Pancreas (tissue), 10 donors: Measurements from ENCODE around the gene PITPNB. TPM values are rescaled to one million over a fixed set of nuclear protein-coding genes. Genes with fewer than 3 reads are reported as not detected.

Experiments used
- ATAC-seq, 4 donors: fragments of 200-7000 bp; cut with Tn5 transposase; one replicate each; pipeline versions ENCODE4 v1.8.0 to v1.9.1; 2020; ENCODE audit warnings: mild to moderate bottlenecking in 4 of 4, moderate library complexity in 4 of 4
- DNase-seq, 6 donors: peaks; one replicate each; pipeline ENCODE4 v3.0.0-alpha.2; 2020
- FAIRE-seq: peaks from 2 replicates; lab custom pipeline; 2012; peaks lifted over from hg19 to GRCh38; lab: Jason Lieb, UNC
- H3K27ac ChIP-seq, 4 donors: fragments of 200-600 bp; sonication (generic); 1 replicate in 3 of 4; 2 replicates in 1 of 4; pipeline versions ENCODE4 v1.5.0 to v1.8.0; 2020
- H3K27me3 ChIP-seq, 4 donors: fragments of 200-600 bp; one replicate each; pipeline ENCODE4 v1.8.0; 2021
- H3K36me3 ChIP-seq, 3 donors: fragments of 200-600 bp; sonication (generic) in 1 of 3; one replicate each; pipeline versions ENCODE4 v1.5.0 to v1.8.0; 2020 to 2021
- H3K4me1 ChIP-seq, 3 donors: fragments of 200-600 bp; one replicate each; pipeline ENCODE4 v1.8.0; 2021
- H3K4me3 ChIP-seq, 4 donors: fragments of 200-600 bp; sonication (generic) in 2 of 4; one replicate each; pipeline versions ENCODE4 v1.5.0 to v1.8.0; 2020 to 2021
- H3K9me3 ChIP-seq, 4 donors: fragments of 200-600 bp; one replicate each; pipeline ENCODE4 v1.8.0; 2021
- CTCF ChIP-seq, 4 donors: fragments of 200-600 bp; sonication (generic) in 3 of 4; IDR thresholded peaks; one replicate each; pipeline versions ENCODE4 v1.5.0 to v1.8.0; 2021; ENCODE audit warnings: antibody characterized with exemption in 4 of 4
- whole genome bisulfite sequencing, 2 donors: extraction: QIAGEN DNeasy Blood & Tissue Kit; methylation state at CpG; one replicate each; pipeline ENCODE4 v1.1.7; 2013; 5-methylcytosine and 5-hydroxymethylcytosine counted together
- intact Hi-C, 3 donors: fragments of 100-400 bp; cut with DNase I; formaldehyde crosslinking; loops; one replicate each; pipeline versions ENCODE4 v1.11.1 to v1.14.2; 2022
- polyA plus RNA-seq, 2 donors: library from polyadenylated mRNA; stranded (reverse); fragments of 200-250 nt; gene quantifications; one replicate each; pipeline ENCODE4 v1.2.3, GENCODE V29; 2013
- total RNA-seq, 6 donors: library from RNA; stranded (reverse); fragmentation: NEBNext Ultra II Directional in 4 of 6; extraction: Animal tissue kit (Norgen Biotek cat#: 25700) in 4 of 6; gene quantifications; one replicate each; pipeline versions ENCODE4 v1.2.1 to v1.2.4, GENCODE V29; 2021 to 2023
- donor health status: healthy with polysubstance abuse.
- donor health status: DM: no; HTN: no; CAD: no; lungs with moderate emphysema.
- donor health status: DM: no; HTN: no; CAD: no.
- donor health status: control.
- donor health status: control.
- donor health status: Bipolar disorder and iron deficiency.
- donor health status: DM: yes; HTN: yes; CAD: no.
- donor health status: DM: no; HTN: no; CAD: no.
- donor health status: DM: no; HTN: no; CAD: no.
- donor health status: DM: yes; HTN: yes; CAD: no.

The PITPNB gene
- total and polyA plus RNA-seq, 8 donors, result 14.3 to 38.0 (median 26.2) TPM

- no peak overlapping the region for H3K27ac ChIP-seq
- no peak for ATAC-seq
- H3K36me3 ChIP-seq, result no peaks in the 10 kb centered on the region
Observed at GRCh38 chr22:27843441-27843840, 75.6 kb downstream of the PITPNB start.

GRCh38 chr22:27842669-27843431, 76.2 kb downstream of the PITPNB start:
- intact Hi-C loops, result no loop called here
- WGBS, 2 donors, result 64 to 68% methylated on average over 15 of the region's 15 CpGs
- Histone ChIP-seq H3K36me3 (no peaks in the 10 kb centered on the region), H3K4me3 (no peak overlapping the region), H3K9me3 (no peaks in the 10 kb centered on the region), H3K27ac (no peak overlapping the region), H3K4me1 (peaks cover 0 to 3% (median 0%) of the 10 kb centered on the region in 3 donors), H3K27me3 (no peaks in the 10 kb centered on the region)
- no peak for TF ChIP-seq CTCF (IDR thresholded peaks at IDR 0.05)
- ATAC-seq (peak in 3 of 4 donors; percentile 32 to 58 (median 53)), FAIRE-seq (no peak), DNase-seq (no peak)

More at GRCh38 chr22:27843441-27843840, 75.6 kb downstream of the PITPNB start:
- FAIRE-seq (no peak), DNase-seq (no peak)
- intact Hi-C loops, result no loop called here
- H3K27me3 ChIP-seq, result no peaks in the 10 kb centered on the region
- H3K9me3 ChIP-seq, result no peaks in the 10 kb centered on the region
- H3K4me1 ChIP-seq, result peaks cover 0 to 3% (median 0%) of the 10 kb centered on the region in 3 donors
- 71 to 77% methylated on average over 7 of the region's 7 CpGs for WGBS, 2 donors
- no peak for TF ChIP-seq CTCF (IDR thresholded peaks at IDR 0.05)
- H3K4me3 ChIP-seq, result no peak overlapping the region

- WGBS, 2 donors, result 83 to 94% methylated on average over 1 of the region's 1 CpG
- intact Hi-C loops, result no loop called here
- no peak for TF ChIP-seq CTCF (IDR thresholded peaks at IDR 0.05)
- H3K4me1 ChIP-seq, result peaks cover 0 to 3% (median 0%) of the 10 kb centered on the region in 3 donors
- FAIRE-seq (no peak), DNase-seq (no peak), ATAC-seq (no peak)
- H3K9me3 ChIP-seq, result no peaks in the 10 kb centered on the region
- no peaks in the 10 kb centered on the region for H3K27me3 ChIP-seq
- no peak overlapping the region for H3K4me3 ChIP-seq
- no peaks in the 10 kb centered on the region for H3K36me3 ChIP-seq
- H3K27ac ChIP-seq, result no peak overlapping the region
Observed at GRCh38 chr22:27842201-27842600, 76.9 kb downstream of the PITPNB start.

GRCh38 chr22:27840436-27840835, 78.6 kb downstream of the PITPNB start:
- DNase-seq, result no peak
- Histone ChIP-seq H3K4me3 (no peak overlapping the region), H3K4me1 (peaks cover 0 to 3% (median 0%) of the 10 kb centered on the region in 3 donors), H3K9me3 (no peaks in the 10 kb centered on the region), H3K36me3 (no peaks in the 10 kb centered on the region), H3K27ac (no peak overlapping the region), H3K27me3 (no peaks in the 10 kb centered on the region)
- FAIRE-seq, result no peak
- 95 to 96% methylated on average over 7 of the region's 7 CpGs for WGBS, 2 donors
- intact Hi-C loops, result no loop called here
- ATAC-seq, result no peak
- TF ChIP-seq CTCF (IDR thresholded peaks at IDR 0.05), result no peak

- WGBS, 2 donors, result 87 to 88% methylated on average over 13 of the region's 13 CpGs
- DNase-seq (no peak), ATAC-seq (no peak)
Observed at GRCh38 chr22:27839057-27839660, 79.9 kb downstream of the PITPNB start.

More at GRCh38 chr22:27839057-27839660, 79.9 kb downstream of the PITPNB start:
- TF ChIP-seq CTCF (IDR thresholded peaks at IDR 0.05), result no peak
- FAIRE-seq, result no peak
- Histone ChIP-seq H3K9me3 (no peaks in the 10 kb centered on the region), H3K36me3 (no peaks in the 10 kb centered on the region), H3K27me3 (no peaks in the 10 kb centered on the region), H3K4me1 (peaks cover 0 to 3% (median 0%) of the 10 kb centered on the region in 3 donors), H3K27ac (no peak overlapping the region), H3K4me3 (no peak overlapping the region)
- intact Hi-C loops, result no loop called here
